HG03139 (cell line): ENCODE results near the gene MCAM.

ENCODE experiments used
- ATAC-seq: cut with Tn5 transposase; IDR thresholded peaks from one replicate; pipeline ENCODE4 v1.9.1; 2021; ENCODE audit not compliant: unreplicated experiment

MCAM gene

GRCh38 chr11:119267645-119268044 lies 49.3 kb downstream of the MCAM start:
- no peak for ATAC-seq

- no peak for ATAC-seq
Measured at GRCh38 chr11:119266517-119267255, 50.2 kb downstream of the MCAM start.

GRCh38 chr11:119266063-119266462 lies 50.9 kb downstream of the MCAM start:
- no peak for ATAC-seq

- no peak for ATAC-seq
Measured at GRCh38 chr11:119263352-119263940, 53.5 kb downstream of the MCAM start.

- no peak for ATAC-seq
Measured at GRCh38 chr11:119262668-119263351, 54.1 kb downstream of the MCAM start.

GRCh38 chr11:119258983-119259382 lies 57.9 kb downstream of the MCAM start:
- ATAC-seq: no peak
